SIG-M5 treated with dmso at 0.1 percent for 504 hours (cell line): ENCODE measurements around the gene SPACDR.

Experiments used
- DNase-seq: peaks from one replicate; lab custom pipeline; 2025; ENCODE audit not compliant: unreplicated experiment; lab: John Stamatoyannopoulos, UW

The SPACDR gene

DNA sequence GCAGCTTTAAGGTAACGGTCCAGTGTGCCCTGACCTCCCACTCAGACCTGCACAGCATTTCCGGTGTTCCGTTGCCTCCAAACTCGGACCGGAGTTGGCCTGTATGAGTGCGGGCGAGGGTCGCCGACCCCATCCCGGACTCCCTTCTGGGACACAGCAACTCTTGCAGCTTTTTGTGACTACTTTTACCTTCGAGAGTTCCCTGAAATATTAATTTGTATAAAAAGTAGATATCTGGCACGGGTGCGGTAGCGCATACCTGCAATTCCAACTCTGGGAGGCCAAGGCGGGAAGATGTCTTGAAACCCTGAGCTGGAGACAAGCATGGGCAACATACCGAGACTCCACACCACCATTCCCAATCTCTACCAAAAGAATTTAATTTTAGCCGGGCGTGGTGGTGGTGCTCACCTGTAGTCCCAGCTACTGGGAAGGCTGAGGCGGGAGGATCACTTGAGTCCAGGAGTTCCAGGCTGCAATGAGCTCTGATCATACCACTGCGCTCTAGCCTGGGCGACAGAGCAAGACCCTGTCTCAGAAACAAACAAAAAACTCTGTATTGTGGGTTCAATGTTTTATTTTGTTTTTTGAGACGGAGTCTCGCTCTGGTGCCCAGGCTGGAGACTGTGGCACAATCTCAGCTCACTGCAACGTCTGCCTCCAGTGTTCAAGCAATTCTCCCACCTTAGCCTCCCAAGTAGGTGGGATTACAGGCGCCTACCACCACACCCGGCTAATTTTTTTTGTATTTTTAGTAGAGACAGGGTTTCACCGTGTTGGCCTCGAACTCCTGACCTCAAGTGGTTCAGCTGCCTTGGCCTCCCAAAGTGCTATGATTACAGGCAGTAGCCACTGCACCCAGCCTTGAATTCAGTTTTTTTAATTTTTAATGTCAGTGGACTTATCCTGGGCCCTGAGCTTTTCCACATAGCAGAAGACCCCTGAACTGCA is 26.6 kb downstream of the SPACDR start:
- no peak for DNase-seq

DNA sequence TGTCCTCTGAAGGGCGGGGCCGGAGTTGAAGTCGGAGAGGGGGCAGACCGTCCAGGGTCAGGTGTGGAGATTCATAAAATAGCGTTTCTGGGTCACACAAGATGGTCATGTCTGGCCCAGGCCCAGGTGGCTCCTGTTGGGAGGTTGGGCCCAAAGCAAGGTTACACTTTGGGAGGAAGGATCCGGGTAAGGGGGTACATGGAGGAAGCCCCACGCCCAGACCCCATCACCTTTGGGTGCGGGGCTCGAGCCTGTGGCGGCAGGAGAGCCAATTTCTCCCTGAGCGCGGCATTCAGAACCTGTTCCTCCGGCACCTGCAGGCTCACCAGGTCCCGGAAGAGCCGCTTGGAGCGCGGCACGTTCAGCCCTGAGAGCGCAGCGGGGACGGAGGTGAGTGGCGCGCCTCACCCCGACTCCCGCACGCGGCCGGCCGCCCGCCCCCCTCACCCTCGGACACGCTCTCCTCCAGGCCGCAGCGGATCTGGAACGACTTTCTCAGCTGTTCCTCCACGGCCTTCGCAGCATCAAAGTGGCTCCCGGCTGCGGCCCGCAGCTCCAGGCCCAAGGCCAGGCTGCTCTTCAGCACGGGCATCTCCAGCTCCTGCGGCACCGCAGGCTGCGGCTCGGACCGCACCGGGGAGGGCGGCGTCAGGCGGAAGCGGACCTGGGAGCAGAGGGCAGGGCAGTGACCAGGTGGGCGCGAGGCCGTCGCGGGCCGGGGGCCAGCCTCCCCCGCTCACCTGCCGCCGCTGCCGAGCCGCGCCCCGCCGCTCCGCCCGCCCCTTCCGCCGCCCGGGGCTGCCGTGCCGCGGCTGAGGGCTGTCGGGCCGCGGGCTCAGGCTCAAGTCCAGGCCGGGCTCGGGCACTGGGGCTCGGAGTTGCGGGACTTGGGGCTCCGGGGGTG is 28.4 kb downstream of the SPACDR start:
- peak; percentile 50 for DNase-seq

DNA sequence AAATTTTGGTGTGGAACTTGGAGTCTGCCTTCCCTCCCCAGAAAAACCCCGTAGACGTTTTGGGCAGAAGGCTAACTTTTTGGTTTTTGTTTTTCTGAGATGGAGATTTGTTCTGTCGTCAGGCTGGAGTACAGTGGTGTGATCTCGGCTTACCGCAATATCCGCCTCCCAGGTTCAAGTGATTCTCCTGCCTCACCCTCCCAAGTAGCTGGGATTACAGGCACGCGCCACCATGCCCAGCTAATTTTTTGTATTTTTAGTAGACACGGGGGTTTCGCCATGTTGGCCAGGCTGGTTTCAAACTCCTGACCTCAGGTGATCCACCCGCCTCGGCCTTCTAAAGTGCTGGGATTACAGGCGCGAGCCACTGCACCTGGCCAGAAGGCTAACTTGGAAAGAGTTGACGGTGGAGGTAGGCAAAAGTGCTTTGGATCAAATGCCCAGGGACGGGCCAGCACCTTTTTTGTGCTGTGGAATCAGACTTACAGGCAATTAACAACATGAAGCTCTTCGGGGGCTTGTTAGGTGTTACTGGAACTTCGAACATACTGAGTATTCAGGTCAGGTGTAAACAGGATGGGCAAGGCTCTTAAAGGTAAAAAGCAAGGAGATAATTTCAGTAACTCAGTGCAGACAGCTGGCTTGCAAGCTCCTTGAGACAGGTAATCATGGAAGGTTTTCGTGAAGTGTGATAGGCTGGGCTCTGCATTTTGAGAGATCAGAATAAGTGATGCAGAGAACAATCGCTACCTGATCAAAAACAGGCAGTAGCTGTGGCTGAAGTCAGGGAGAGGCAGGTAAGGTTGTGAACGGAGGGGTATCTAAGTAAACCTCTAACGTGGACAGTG is 29.5 kb downstream of the SPACDR start:
- DNase-seq: no peak

DNA sequence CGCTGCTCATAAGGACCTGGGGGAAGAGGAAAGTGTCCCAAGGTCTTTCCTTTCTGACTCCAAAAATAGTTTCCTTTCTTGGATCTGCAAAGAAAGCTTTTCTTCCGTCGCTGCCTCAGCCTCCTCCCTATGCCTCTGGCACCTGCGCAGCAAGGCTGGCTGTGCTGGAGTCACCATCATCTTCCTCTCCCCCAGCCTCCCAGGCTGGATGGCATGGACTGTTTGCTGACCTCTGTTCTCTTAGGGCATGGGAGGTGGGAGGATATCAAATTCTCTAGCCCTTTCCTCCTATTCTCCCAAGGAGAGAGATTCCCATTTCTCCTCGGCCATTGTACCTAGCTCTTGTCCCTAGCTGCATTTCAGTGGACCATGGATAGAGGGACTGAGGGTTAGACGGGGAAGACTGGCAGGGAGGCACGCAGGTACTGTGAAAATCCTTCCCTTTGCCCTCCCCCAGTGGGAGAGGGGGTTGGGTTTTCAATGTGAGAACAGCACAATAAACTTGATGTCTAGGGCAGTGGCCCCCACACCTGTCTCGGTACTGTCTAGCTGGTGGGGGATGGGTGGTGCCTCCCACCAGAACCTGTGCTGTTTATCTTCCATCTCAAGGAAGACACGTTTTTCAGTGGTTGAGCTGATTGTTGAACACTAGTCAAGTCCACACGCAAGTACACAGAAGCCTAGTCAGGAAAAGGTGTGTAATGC is 30.3 kb downstream of the SPACDR start:
- DNase-seq: no peak

DNA sequence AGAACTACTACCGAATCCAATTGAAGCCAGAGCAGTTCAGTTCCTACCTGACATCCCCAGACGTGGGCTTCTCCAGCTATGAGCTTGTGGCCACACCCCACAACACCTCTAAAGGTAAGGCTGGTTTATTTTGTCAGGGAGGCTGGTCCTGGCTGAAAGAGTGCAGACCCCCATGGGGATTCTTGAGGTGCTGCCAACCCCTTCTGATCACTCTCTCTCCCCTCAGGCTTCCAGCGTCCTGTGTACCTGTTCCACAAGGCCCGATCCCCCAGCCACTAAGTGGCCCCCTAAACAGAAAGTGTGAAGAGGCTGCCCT is 30.8 kb downstream of the SPACDR start:
- DNase-seq: no peak

DNA sequence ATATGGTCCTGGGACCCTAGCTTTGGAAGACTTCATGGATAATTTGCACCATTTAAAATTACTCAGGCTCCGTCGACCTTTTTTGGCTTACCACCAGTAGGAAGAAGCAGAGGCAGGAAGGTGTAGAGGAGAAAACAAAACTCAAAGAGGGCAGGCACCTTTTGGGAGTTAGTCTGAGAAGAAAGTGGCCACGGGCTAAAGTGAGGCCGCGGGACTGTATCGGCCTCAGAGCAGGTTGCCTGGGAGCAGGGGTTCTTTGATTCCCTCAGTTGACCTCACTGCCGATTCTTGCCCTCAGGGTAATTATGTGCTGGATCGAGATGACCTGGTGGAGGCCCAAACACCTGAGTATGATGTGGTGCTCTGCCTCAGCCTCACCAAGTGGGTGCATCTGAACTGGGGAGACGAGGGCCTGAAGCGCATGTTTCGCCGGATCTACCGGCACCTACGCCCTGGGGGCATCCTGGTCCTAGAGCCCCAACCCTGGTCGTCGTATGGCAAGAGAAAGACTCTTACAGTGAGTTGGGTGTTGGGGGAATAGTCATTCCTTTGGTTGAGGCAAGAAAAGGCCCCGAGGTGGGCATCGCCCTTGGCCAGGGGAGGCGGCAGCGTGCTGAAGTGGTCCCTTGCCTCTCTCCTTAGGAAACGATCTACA is 31.3 kb downstream of the SPACDR start:
- DNase-seq: no peak

DNA sequence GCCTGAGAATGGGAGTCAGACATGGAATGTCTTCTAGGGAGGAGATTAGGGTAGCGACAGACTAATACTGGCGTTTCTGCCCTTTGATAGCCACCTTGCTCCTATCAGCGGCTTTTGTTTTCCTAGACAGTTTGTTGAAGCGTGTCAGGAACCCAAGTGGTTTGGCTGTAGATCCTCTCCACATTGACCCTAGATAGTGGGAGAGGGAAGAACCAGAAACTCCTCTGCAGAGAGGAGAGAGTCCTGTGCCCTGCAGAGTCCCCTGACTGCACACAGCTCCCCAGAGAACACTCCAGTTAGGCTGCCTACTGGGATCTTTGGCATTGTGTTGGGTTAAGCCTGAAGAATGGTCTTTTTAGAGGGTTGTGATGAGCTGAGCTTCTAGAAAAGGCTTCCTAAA is 32.0 kb downstream of the SPACDR start:
- no peak for DNase-seq

DNA sequence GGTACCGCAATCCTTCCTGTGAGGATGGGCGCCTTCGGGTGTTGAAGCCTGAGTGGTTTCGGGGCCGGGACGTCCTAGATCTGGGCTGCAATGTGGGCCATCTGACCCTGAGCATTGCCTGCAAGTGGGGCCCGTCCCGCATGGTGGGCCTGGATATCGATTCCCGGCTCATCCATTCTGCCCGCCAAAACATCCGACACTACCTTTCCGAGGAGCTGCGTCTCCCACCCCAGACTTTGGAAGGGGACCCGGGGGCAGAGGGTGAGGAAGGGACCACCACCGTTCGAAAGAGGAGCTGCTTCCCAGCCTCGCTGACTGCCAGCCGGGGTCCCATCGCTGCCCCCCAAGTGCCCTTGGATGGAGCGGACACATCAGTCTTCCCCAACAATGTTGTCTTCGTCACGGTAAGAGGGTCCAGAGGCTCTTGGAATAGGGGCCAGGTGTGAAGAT is 32.7 kb downstream of the SPACDR start:
- DNase-seq: no peak

DNA sequence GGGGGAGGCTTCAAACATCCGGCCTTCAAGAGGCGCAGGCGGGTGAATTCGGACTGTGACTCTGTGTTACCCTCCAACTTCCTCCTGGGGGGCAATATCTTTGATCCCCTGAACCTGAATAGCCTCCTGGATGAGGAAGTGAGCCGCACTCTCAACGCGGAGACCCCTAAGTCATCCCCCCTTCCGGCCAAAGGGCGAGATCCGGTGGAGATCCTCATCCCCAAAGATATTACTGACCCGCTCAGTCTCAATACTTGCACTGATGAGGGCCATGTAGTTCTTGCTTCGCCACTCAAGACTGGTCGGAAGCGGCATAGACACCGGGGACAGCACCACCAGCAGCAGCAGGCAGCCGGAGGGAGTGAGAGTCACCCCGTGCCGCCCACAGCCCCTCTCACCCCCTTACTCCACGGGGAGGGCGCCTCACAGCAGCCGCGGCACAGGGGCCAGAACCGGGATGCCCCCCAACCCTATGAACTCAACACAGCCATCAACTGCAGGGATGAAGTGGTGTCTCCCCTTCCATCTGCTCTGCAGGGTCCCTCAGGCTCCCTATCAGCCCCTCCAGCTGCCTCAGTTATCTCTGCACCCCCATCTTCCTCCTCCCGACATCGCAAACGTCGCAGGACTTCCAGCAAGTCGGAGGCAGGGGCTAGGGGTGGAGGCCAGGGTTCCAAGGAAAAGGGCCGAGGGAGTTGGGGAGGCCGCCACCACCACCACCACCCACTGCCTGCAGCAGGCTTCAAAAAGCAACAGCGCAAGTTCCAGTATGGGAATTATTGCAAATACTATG is 33.4 kb downstream of the SPACDR start:
- peak; percentile 45 for DNase-seq

DNA sequence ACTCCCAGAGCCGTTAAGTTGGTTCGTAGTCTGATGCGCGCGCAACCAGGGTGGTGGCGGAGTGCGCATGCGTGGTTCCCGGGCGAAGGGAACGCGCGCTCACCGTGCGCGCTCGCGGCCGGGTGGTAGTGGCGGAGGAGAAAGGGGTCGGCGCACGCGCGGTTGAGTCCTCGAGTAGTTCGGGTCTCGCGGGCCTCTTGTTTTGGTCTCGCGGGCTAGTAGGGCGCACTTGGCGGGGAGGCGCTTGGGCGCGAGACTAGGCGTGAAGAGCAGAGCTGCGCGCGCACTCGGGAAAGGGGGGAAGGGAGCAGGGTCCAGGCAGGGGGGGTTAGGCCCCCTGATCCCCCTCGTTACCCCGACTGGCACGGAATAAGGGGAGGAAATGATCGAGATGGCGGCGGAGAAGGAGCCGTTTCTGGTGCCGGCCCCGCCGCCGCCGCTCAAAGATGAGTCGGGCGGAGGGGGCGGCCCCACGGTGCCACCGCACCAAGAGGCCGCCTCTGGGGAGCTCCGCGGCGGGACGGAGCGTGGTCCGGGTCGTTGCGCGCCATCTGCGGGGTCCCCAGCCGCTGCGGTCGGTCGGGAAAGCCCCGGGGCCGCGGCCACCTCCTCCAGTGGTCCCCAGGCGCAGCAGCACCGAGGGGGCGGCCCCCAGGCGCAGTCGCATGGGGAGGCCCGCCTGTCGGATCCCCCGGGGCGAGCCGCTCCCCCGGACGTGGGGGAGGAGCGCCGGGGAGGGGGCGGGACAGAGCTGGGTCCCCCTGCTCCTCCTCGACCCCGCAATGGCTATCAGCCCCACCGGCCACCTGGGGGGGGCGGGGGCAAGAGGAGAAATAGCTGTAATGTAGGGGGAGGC is 34.2 kb downstream of the SPACDR start, which contains the start of gene MEPCE:
Gene MEPCE (plus strand): TSS at position 195 of the 856 bp plus-strand sequence. CDS start 188 bp downstream, at position 383.
- peak; percentile 81 for DNase-seq

DNA sequence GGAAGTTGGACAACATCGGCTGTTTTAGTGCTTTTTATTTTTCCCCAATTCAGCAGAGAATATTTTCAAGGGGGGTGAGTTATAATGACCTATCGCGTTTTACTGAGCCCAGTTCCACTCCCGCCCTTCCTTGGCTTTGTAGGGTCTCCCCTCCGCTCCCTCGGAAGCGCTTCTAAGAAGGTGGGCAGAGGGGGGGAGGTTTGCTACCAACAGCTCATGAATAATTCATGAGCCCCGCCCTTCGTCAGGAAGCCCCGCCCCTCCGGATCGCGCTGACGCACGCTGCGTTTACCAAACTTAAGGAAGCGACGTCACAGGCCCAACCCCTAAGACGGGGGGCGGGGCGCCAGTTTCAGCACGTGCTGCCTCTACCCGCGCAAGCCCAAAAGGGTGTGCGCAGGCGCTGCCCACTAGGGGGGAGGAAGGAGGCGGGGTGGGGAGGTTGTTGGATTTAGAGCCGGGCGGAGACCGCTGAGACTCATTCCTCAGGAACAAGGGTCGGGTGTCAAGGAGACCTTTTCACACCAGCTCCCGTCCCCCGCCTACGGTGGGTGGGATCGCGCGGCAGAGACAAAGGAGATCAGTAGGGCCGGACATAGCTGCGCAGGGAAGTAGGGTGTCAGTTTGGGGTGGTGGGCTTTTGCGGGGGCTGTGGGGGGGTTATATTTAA is 35.0 kb downstream of the SPACDR start:
- peak; percentile 98 for DNase-seq

DNA sequence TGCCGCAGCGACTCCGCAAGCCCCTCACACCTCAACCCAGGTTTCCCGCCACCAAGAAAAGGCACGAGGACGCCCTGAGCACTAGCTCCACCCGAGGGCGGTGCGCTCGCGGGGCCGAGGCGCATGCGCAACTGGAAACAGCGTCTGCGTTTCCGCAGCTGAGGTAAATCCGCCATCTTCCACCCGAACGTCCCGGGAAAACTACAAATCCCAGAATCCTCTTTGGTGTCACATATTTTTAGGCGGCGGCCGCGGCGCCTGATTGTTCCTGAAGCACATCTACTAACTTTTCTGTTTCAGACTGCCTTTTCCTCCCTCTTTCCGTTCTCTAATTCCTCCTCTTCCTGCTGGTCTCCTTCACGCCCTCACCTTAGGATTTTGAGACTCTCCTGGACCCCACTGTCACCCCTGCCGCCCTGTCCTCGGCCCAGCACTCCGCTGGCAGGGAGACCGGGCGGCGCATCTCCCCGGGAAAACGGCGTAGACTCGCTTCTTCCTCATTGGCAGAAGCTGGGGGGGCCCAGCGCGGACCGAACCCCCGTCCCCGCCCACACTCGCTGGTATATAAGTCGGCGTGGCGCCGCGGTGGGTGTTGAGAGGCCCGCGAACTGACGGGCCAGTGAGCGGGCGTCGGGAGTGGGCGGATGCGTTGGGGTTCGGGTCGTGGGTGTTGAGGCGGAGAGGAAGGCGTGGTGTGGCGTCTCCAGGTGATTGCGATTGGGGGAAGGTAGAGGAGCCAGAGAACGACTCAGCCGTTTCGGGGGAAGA is 35.7 kb downstream of the SPACDR start, which contains the start of gene ZCWPW1:
Gene ZCWPW1 (minus strand): TSS at position 505 of the 768 bp plus-strand sequence. CDS start 8,054 bp downstream, outside the sequence.
- DNase-seq: peak; percentile 93

DNA sequence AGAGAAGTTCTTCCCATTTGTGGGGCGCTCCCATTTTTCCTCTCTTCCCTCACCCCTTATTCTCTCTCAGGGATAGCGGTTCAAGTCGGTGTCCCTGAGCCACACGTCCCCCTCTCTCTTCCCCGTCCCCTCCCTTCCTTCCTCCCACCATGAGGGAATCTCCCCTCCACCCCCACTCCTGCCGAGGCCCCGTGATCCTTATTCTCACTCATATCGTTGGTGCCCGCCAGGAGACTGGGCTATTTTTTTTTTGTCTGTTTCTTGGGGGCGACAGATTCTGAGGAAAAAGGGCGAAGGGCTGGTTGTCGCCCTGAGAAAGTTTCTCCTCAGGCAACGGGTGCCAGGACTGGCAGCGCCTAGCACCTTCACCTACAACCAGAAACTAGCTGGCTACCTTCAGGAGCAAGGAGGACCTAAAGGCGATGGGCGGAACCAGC is 36.3 kb downstream of the SPACDR start:
- no peak for DNase-seq

DNA sequence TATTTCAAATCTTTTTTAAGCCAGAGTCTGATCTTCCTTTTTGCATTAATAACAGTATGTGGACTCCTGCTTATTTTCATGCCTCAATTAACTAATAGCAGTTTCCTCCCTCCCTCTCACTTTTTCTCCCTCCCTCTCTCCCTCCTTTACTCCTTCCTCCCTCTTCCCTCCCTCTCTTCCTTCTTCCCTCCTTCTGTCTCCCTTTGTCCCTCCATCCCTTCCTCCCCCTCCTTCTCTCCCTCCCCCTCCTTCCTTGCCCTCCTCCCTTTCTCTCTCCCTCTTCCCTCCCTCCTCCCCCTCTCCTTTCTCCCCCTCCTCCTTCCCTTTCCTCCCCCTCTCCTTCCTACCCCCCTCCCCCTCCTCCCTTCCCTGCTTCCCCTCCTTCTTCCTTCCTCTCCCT is 37.5 kb downstream of the SPACDR start:
- no peak for DNase-seq

DNA sequence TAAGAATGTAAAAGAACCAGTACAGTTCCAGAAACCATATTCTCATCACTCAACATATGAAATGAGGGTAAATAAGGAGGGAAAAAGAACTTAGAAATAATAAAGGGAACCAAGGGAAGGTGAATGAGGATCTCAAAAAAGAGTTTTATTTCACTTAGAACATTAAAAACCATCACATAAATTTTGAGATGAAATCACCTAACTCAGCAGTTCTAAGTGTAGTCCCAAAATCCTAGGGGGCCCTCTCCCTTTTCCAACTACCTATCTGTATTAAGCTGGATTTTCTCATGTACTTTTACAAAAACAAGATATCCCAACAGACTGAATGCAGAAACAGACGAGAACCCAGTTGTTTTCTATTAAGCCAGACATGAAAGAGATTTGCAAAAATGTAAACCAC is 38.7 kb downstream of the SPACDR start:
- no peak for DNase-seq

DNA sequence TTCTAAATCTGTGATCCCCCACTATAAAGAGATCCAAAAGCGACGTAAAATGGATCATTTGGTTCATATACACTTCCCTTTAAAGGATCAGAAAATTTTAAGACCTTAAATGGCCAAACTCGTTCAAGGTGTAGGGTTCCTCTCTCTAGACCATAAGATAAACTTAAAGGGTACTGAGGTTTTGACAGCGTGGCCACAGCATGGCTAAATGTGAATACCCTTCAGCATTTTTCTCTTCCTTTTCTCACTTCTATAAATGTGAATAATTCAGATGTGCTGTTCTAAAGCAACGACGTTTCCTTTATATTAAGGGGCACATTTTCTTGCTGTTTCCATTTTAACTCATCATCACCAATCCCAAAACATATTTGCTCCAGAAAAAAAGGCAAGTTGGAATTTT is 40.7 kb downstream of the SPACDR start:
- no peak for DNase-seq
